ENCODE data around the gene CCDC38.

- no peak for TF ChIP-seq CTCF (conservative IDR thresholded peaks at IDR 0.05 in 1 of 2, IDR thresholded peaks at IDR 0.05 in 1 of 2; ENCODE audit: extremely low read depth in 1 of 2, insufficient read depth in 1 of 2, low read depth in 1 of 2, low read length in 2 of 2)
- no peak for TF ChIP-seq EZH2 (IDR thresholded peaks at IDR 0.05; ENCODE audit: borderline replicate concordance, low read length)
Measured at GRCh38 chr12:95978351-95978750, 35.9 kb upstream of the CCDC38 start.
